ENCODE measurements around the gene HASPIN. TPM values are rescaled to one million over a fixed set of nuclear protein-coding genes. Genes with fewer than 3 reads are reported as not detected.
A peak's percentile ranks its signal among the peaks of the same experiment; 100 is the strongest.

Gene HASPIN
- total and polyA plus RNA-seq, 9 of the 15 experiments (the other 6 are each of a cell fraction or from before 2014, with no cell fraction given) = 0.81 to 13.5 (median 9.9) TPM

GRCh38 chr17:3759597-3760216 lies 36.0 kb downstream of the HASPIN start (continued):
- TF ChIP-seq THRB (CRISPR knock-in tag; conservative IDR thresholded peaks at IDR 0.05) (no peak), SREBF1 (IDR thresholded peaks at IDR 0.05; ENCODE audit: borderline replicate concordance, low read depth, low read length) (no peak), USF1 (CRISPR knock-in tag; IDR thresholded peaks at IDR 0.05) (peak; percentile 88), BRF2 (IDR thresholded peaks at IDR 0.05; ENCODE audit: borderline replicate concordance, insufficient read depth, insufficient read length) (no peak), COPS2 (conservative IDR thresholded peaks at IDR 0.05) (no peak), ATF7 (IDR thresholded peaks at IDR 0.05) (0 out of 2 replicates have a peak, but pooled peaks have one; percentile 22), POLR2B (IDR thresholded peaks at IDR 0.05; ENCODE audit: low read depth, partially characterized antibody) (no peak), JUND (IDR thresholded peaks at IDR 0.05; ENCODE audit: borderline replicate concordance, low read depth, low read length) (no peak), JUND (tag; IDR thresholded peaks at IDR 0.05; ENCODE audit: borderline replicate concordance, low read depth, low read length) (no peak), RAD51 (IDR thresholded peaks at IDR 0.05; ENCODE audit: borderline replicate concordance, low read depth) (peak; percentile 87), USF2 (CRISPR knock-in tag; IDR thresholded peaks at IDR 0.05) (peak; percentile 84), TOE1 (IDR thresholded peaks at IDR 0.05; ENCODE audit: borderline replicate concordance) (peak; percentile 90), TOE1 (CRISPR knock-in tag; IDR thresholded peaks at IDR 0.05; ENCODE audit: borderline replicate concordance, low read depth) (no peak)
